ENCODE results near the gene MALRD1. TPM values are rescaled to one million over a fixed set of nuclear protein-coding genes. Genes with fewer than 3 reads are reported as not detected.

MALRD1 gene
- total and polyA plus RNA-seq, 2 donors (not counting 1 experiment from before 2014, with no cell fraction given) = 0.62 to 1.7 TPM

GRCh38 chr10:19640566-19641263 is 592.1 kb downstream of the MALRD1 start:
- TF ChIP-seq EZH2 (IDR thresholded peaks at IDR 0.05; ENCODE audit: low read length, missing control alignments) (no peak), CTCF (conservative IDR thresholded peaks at IDR 0.05 in 1 of 2, IDR thresholded peaks at IDR 0.05 in 1 of 2; ENCODE audit: low read depth in 1 of 2, low read length in 2 of 2) (no peak)
- no peaks in the 10 kb centered on the region for H3K36me3 ChIP-seq (ENCODE audit: control insufficient read depth, insufficient read depth, low read length)

GRCh38 chr10:19651549-19651948 is 602.9 kb downstream of the MALRD1 start:
- Histone ChIP-seq H3K27ac (ENCODE audit: insufficient read depth, low read length) (peak overlapping the region; percentile 48), H3K4me2 (ENCODE audit: extremely low read depth, insufficient read depth, low read length) (no peak overlapping the region), H4K20me1 (ENCODE audit: control insufficient read depth, extremely low read depth, insufficient read depth, low read length) (no peaks in the 10 kb centered on the region), H3K9ac (ENCODE audit: insufficient read depth, low read length) (no peak overlapping the region), H3K36me3 (ENCODE audit: control insufficient read depth, insufficient read depth, low read length) (no peaks in the 10 kb centered on the region), H3K9me3 (ENCODE audit: control insufficient read depth, insufficient read depth, low read depth, low read length) (no peaks in the 10 kb centered on the region), H3K4me3 (replicated peaks in 1 of 4; ENCODE audit: control extremely low read depth in 1 of 4, insufficient read depth in 1 of 4, low read depth in 3 of 4, low read length in 4 of 4) (no peak overlapping the region), H2AFZ (ENCODE audit: low read length) (no peak overlapping the region), H3K27me3 (ENCODE audit: control insufficient read depth, insufficient read depth, low read length) (no peaks in the 10 kb centered on the region), H3K79me2 (ENCODE audit: control insufficient read depth, insufficient read depth, low read length) (no peaks in the 10 kb centered on the region), H3K4me1 (ENCODE audit: control insufficient read depth, extremely low read depth, insufficient read depth, low read length) (peaks cover 3% of the 10 kb centered on the region)
- peak; percentile 94 to 96 for DNase-seq (ENCODE audit: low read depth in 2 of 2)
- TF ChIP-seq CTCF (conservative IDR thresholded peaks at IDR 0.05 in 1 of 2, IDR thresholded peaks at IDR 0.05 in 1 of 2; ENCODE audit: low read depth in 1 of 2, low read length in 2 of 2) = no peak
- TF ChIP-seq EZH2 (IDR thresholded peaks at IDR 0.05; ENCODE audit: low read length, missing control alignments) = no peak

More at GRCh38 chr10:19640566-19641263, 592.1 kb downstream of the MALRD1 start:
- Histone ChIP-seq H3K9me3 (ENCODE audit: control insufficient read depth, insufficient read depth, low read depth, low read length) (no peaks in the 10 kb centered on the region), H3K4me3 (replicated peaks in 1 of 4; ENCODE audit: control extremely low read depth in 1 of 4, insufficient read depth in 1 of 4, low read depth in 3 of 4, low read length in 4 of 4) (no peak overlapping the region), H3K27ac (ENCODE audit: insufficient read depth, low read length) (no peak overlapping the region), H3K9ac (ENCODE audit: insufficient read depth, low read length) (no peak overlapping the region), H3K79me2 (ENCODE audit: control insufficient read depth, insufficient read depth, low read length) (no peaks in the 10 kb centered on the region), H3K27me3 (ENCODE audit: control insufficient read depth, insufficient read depth, low read length) (no peaks in the 10 kb centered on the region), H3K4me2 (ENCODE audit: extremely low read depth, insufficient read depth, low read length) (no peak overlapping the region), H3K4me1 (ENCODE audit: control insufficient read depth, extremely low read depth, insufficient read depth, low read length) (peaks cover 2% of the 10 kb centered on the region), H2AFZ (ENCODE audit: low read length) (no peak overlapping the region), H4K20me1 (ENCODE audit: control insufficient read depth, extremely low read depth, insufficient read depth, low read length) (no peaks in the 10 kb centered on the region)
- DNase-seq (ENCODE audit: low read depth in 2 of 2) = no peak

- no peaks in the 10 kb centered on the region for H3K36me3 ChIP-seq (ENCODE audit: control insufficient read depth, insufficient read depth, low read length)
- H3K9ac ChIP-seq (ENCODE audit: insufficient read depth, low read length) = no peak overlapping the region
- TF ChIP-seq CTCF (conservative IDR thresholded peaks at IDR 0.05 in 1 of 2, IDR thresholded peaks at IDR 0.05 in 1 of 2; ENCODE audit: low read depth in 1 of 2, low read length in 2 of 2) (no peak), EZH2 (IDR thresholded peaks at IDR 0.05; ENCODE audit: low read length, missing control alignments) (no peak)
- no peak overlapping the region for H3K27ac ChIP-seq (ENCODE audit: insufficient read depth, low read length)
- no peaks in the 10 kb centered on the region for H3K79me2 ChIP-seq (ENCODE audit: control insufficient read depth, insufficient read depth, low read length)
- DNase-seq (ENCODE audit: low read depth in 2 of 2) = no peak
- peaks cover 3% of the 10 kb centered on the region for H3K4me1 ChIP-seq (ENCODE audit: control insufficient read depth, extremely low read depth, insufficient read depth, low read length)
- no peaks in the 10 kb centered on the region for H3K27me3 ChIP-seq (ENCODE audit: control insufficient read depth, insufficient read depth, low read length)
- no peak overlapping the region for H2AFZ ChIP-seq (ENCODE audit: low read length)
- H3K4me2 ChIP-seq (ENCODE audit: extremely low read depth, insufficient read depth, low read length) = no peak overlapping the region
- H4K20me1 ChIP-seq (ENCODE audit: control insufficient read depth, extremely low read depth, insufficient read depth, low read length) = no peaks in the 10 kb centered on the region
- H3K4me3 ChIP-seq (replicated peaks in 1 of 4; ENCODE audit: control extremely low read depth in 1 of 4, insufficient read depth in 1 of 4, low read depth in 3 of 4, low read length in 4 of 4) = no peak overlapping the region
- H3K9me3 ChIP-seq (ENCODE audit: control insufficient read depth, insufficient read depth, low read depth, low read length) = no peaks in the 10 kb centered on the region
These were observed 604.1 kb downstream of the MALRD1 start for GRCh38 chr10:19652750-19653149.

All from fibroblast of lung (primary cell).